Measurements from ENCODE around the gene PRKN. TPM values are rescaled to one million over a fixed set of nuclear protein-coding genes. Genes with fewer than 3 reads are reported as not detected.

PRKN gene
- total RNA-seq, 2 experiments from 2014 or later, result 0.63 TPM; not detected in 1

DNA sequence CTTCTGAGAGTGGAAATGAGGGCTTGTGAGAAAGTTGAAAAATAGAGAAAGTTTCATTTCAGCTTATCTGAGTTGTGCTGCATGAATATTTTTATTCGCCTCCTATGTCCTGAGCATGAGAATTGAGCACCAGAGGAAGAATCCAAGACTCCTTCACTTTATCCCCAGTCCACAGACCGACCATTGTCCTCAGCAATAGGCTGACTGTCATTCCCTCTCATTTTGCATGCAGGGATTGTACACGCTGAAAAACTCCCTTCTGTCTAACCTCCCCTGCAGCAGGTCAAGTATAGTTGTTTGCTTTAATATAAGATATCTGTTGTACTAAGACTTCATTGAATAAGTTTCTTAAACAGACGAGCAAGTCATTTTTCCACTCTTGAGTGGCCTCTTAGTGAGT is 437.6 kb downstream of the PRKN start:
- H3K4me1 Mint-ChIP-seq (ENCODE audit: low read depth), result no peaks in the 10 kb centered on the region
- H3K9me3 Mint-ChIP-seq (ENCODE audit: insufficient read depth), result peaks cover 16% of the 10 kb centered on the region
- DNase-seq (no peak), ATAC-seq (no peak)
- no peak overlapping the region for H3K27ac Mint-ChIP-seq
- H3K4me3 Mint-ChIP-seq, result no peak overlapping the region
- no peaks in the 10 kb centered on the region for H3K36me3 Mint-ChIP-seq (ENCODE audit: low read depth)
- CTCF ChIA-PET, result no interaction called here
- H3K27me3 Mint-ChIP-seq (ENCODE audit: low read depth), result no peaks in the 10 kb centered on the region
- POLR2A ChIA-PET, result no interaction called here

GRCh38 chr6:162273986-162274385 is 453.6 kb downstream of the PRKN start:
- H3K36me3 Mint-ChIP-seq (ENCODE audit: low read depth), result no peaks in the 10 kb centered on the region
- ChIA-PET CTCF (no interaction called here), POLR2A (no interaction called here)
- ATAC-seq (no peak), DNase-seq (no peak)
- no peak overlapping the region for H3K4me3 Mint-ChIP-seq
- H3K27ac Mint-ChIP-seq, result no peak overlapping the region
- H3K4me1 Mint-ChIP-seq (ENCODE audit: low read depth), result no peaks in the 10 kb centered on the region
- H3K9me3 Mint-ChIP-seq (ENCODE audit: insufficient read depth), result no peaks in the 10 kb centered on the region
- no peaks in the 10 kb centered on the region for H3K27me3 Mint-ChIP-seq (ENCODE audit: low read depth)

DNA sequence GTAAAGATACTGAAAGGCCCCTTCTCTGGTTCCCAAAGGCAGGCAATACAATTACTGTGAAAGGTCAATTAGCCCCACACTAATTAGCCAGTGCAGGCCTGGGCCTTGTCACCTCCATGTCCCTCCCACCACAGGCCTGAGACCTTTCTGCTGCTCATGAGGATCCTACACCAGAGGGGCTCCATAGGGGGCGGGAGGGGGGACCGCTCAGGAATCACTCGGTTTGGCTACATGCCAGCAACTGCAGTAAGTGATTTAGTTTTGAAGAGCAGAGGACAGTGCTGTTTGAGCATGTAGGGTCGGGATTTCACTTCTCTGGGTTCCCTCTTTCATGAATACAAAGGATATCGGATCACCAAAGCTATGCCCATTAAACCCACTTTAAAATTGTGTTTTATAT is 455.6 kb downstream of the PRKN start:
- ATAC-seq, result no peak
- Mint-ChIP-seq H3K27ac (no peak overlapping the region), H3K4me1 (ENCODE audit: low read depth) (no peaks in the 10 kb centered on the region), H3K27me3 (ENCODE audit: low read depth) (no peaks in the 10 kb centered on the region), H3K36me3 (ENCODE audit: low read depth) (no peaks in the 10 kb centered on the region), H3K9me3 (ENCODE audit: insufficient read depth) (no peaks in the 10 kb centered on the region), H3K4me3 (no peak overlapping the region)
- no peak for DNase-seq
- ChIA-PET POLR2A (no interaction called here), CTCF (no interaction called here)

DNA sequence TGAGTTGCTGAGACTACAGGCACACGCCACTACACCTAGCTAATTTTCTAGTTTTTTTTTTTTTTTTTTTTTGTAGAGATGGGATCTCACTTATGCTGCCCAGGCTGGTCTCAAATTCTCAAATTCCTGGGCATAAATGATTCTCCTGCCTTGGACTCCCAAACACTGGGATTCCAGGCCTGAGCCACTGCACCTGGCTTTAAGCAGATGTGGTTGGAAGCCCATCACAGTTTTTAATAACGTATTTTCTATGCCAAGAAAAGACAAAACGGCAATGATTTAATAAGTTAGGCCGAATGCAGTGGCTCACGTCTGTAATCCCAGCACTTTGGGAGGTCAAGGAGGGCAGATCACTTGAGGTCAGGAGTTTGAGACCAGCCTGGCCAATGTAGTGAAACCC is 456.6 kb downstream of the PRKN start:
- Mint-ChIP-seq H3K4me1 (ENCODE audit: low read depth) (no peaks in the 10 kb centered on the region), H3K9me3 (ENCODE audit: insufficient read depth) (no peaks in the 10 kb centered on the region), H3K4me3 (no peak overlapping the region), H3K27me3 (ENCODE audit: low read depth) (no peaks in the 10 kb centered on the region), H3K27ac (no peak overlapping the region), H3K36me3 (ENCODE audit: low read depth) (no peaks in the 10 kb centered on the region)
- ATAC-seq, result no peak
- ChIA-PET CTCF (no interaction called here), POLR2A (no interaction called here)
- DNase-seq, result no peak

DNA sequence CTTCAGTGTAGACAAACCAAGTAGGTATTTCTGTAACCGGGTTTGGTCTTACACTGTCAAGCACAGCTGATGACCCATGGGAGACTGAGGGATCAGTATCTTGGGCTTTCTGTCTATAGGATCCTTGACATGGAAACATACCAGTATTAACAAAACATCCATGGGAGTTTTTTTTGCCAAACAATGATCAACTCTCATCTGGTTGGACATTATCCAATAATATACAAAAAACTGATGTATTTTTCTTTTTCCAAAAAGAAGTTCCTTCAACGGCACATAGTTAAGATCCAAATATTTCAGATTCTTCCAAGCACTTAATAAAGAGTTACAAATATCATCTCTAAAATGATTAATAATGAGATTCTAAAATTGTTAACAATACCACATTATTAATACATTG is 459.9 kb downstream of the PRKN start:
- ChIA-PET POLR2A (no interaction called here), CTCF (no interaction called here)
- Mint-ChIP-seq H3K4me3 (no peak overlapping the region), H3K4me1 (ENCODE audit: low read depth) (no peaks in the 10 kb centered on the region), H3K27ac (no peak overlapping the region), H3K27me3 (ENCODE audit: low read depth) (no peaks in the 10 kb centered on the region), H3K9me3 (ENCODE audit: insufficient read depth) (peaks cover 3% of the 10 kb centered on the region), H3K36me3 (ENCODE audit: low read depth) (no peaks in the 10 kb centered on the region)
- DNase-seq (no peak), ATAC-seq (no peak)

- ATAC-seq, result no peak
- no peak for DNase-seq
- no peak overlapping the region for H3K27ac Mint-ChIP-seq
- ChIA-PET CTCF (no interaction called here), POLR2A (no interaction called here)
- H3K4me3 Mint-ChIP-seq, result no peak overlapping the region
- no peaks in the 10 kb centered on the region for H3K4me1 Mint-ChIP-seq (ENCODE audit: low read depth)
- H3K27me3 Mint-ChIP-seq (ENCODE audit: low read depth), result no peaks in the 10 kb centered on the region
- H3K36me3 Mint-ChIP-seq (ENCODE audit: low read depth), result no peaks in the 10 kb centered on the region
- H3K9me3 Mint-ChIP-seq (ENCODE audit: insufficient read depth), result peaks cover 3% of the 10 kb centered on the region
These were observed 460.4 kb downstream of the PRKN start for GRCh38 chr6:162267126-162267525.

DNA sequence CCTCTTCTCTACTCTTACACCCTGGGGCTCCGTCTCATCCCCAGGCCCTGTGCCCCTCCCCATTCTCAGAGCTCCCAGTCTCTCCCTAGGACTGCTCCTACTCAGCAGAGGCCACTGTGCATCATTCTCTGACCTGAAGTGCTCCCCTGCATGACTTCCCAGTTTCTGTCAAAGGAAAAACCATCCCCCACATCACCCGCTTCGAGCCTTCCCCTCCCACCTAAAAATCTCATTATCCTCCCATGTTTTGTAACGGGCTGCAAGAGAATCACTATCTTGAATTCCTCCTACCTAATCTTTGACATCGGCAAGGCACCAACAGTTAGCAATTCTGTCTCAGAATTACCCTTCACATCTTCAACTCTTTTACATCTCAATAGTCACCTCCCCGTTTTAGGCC is 463.0 kb downstream of the PRKN start:
- no peak for ATAC-seq
- Mint-ChIP-seq H3K27me3 (ENCODE audit: low read depth) (no peaks in the 10 kb centered on the region), H3K4me3 (no peak overlapping the region), H3K9me3 (ENCODE audit: insufficient read depth) (peaks cover 3% of the 10 kb centered on the region), H3K36me3 (ENCODE audit: low read depth) (no peaks in the 10 kb centered on the region), H3K27ac (no peak overlapping the region), H3K4me1 (ENCODE audit: low read depth) (no peaks in the 10 kb centered on the region)
- DNase-seq, result no peak
- ChIA-PET POLR2A (no interaction called here), CTCF (no interaction called here)

DNA sequence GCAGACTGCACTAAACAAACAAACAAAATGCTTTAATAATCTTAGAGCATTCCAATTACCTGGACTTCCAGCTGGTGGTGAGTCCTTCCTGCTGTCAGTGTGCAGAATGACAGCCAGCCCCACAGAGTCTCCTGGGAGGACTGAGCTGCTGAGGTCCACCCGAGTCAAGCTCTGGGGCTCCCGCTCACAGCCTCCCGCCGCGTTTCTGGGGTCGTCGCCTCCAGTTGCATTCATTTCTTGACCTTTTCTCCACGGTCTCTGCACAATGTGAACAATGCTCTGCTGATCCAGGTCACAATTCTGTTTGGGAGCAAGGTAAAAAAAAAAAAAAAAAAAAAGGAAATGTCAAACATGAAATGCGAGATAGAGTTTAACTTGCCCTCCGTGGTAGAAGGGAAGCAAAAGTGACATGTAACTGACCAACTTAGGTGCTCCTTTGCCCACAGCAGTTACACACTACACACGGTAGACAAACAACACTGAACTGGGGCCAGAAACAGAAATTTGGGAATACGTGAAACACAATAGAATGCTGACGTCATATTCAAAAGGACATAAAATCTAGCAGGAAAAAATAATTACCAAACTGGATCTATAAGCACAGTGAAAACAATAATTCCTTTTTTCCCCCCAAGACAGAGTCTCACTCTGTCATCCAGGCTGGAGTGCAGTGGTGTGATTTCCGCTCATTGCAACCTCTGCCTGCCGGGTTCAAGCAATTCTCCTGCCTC is 464.9 kb downstream of the PRKN start:
- ATAC-seq, result no peak
- Mint-ChIP-seq H3K36me3 (ENCODE audit: low read depth) (no peaks in the 10 kb centered on the region), H3K4me3 (no peak overlapping the region), H3K9me3 (ENCODE audit: insufficient read depth) (peaks cover 3% of the 10 kb centered on the region), H3K4me1 (ENCODE audit: low read depth) (no peaks in the 10 kb centered on the region), H3K27ac (no peak overlapping the region), H3K27me3 (ENCODE audit: low read depth) (no peaks in the 10 kb centered on the region)
- POLR2A ChIA-PET, result no interaction called here
- CTCF ChIA-PET, result no interaction called here
- no peak for DNase-seq

GRCh38 chr6:162261598-162261997 is 466.0 kb downstream of the PRKN start:
- Mint-ChIP-seq H3K27me3 (ENCODE audit: low read depth) (no peaks in the 10 kb centered on the region), H3K36me3 (ENCODE audit: low read depth) (no peaks in the 10 kb centered on the region), H3K27ac (no peak overlapping the region), H3K9me3 (ENCODE audit: insufficient read depth) (peaks cover 3% of the 10 kb centered on the region), H3K4me3 (no peak overlapping the region), H3K4me1 (ENCODE audit: low read depth) (no peaks in the 10 kb centered on the region)
- ChIA-PET CTCF (no interaction called here), POLR2A (no interaction called here)
- DNase-seq, result no peak
- no peak for ATAC-seq

GRCh38 chr6:162260027-162260426 is 467.5 kb downstream of the PRKN start:
- Mint-ChIP-seq H3K9me3 (ENCODE audit: insufficient read depth) (peaks cover 3% of the 10 kb centered on the region), H3K36me3 (ENCODE audit: low read depth) (no peaks in the 10 kb centered on the region), H3K27me3 (ENCODE audit: low read depth) (no peaks in the 10 kb centered on the region), H3K27ac (no peak overlapping the region), H3K4me1 (ENCODE audit: low read depth) (no peaks in the 10 kb centered on the region), H3K4me3 (no peak overlapping the region)
- ATAC-seq (no peak), DNase-seq (no peak)
- ChIA-PET POLR2A (no interaction called here), CTCF (no interaction called here)

- ATAC-seq (no peak), DNase-seq (no peak)
- POLR2A ChIA-PET, result no interaction called here
- Mint-ChIP-seq H3K4me1 (ENCODE audit: low read depth) (no peaks in the 10 kb centered on the region), H3K27ac (no peak overlapping the region), H3K4me3 (no peak overlapping the region), H3K27me3 (ENCODE audit: low read depth) (no peaks in the 10 kb centered on the region), H3K9me3 (ENCODE audit: insufficient read depth) (peaks cover 3% of the 10 kb centered on the region), H3K36me3 (ENCODE audit: low read depth) (no peaks in the 10 kb centered on the region)
- CTCF ChIA-PET, result no interaction called here
These were observed 468.9 kb downstream of the PRKN start for GRCh38 chr6:162258647-162259046.

GRCh38 chr6:162256361-162256760 is 471.2 kb downstream of the PRKN start:
- Mint-ChIP-seq H3K9me3 (ENCODE audit: insufficient read depth) (no peaks in the 10 kb centered on the region), H3K27me3 (ENCODE audit: low read depth) (no peaks in the 10 kb centered on the region), H3K36me3 (ENCODE audit: low read depth) (no peaks in the 10 kb centered on the region), H3K27ac (no peak overlapping the region), H3K4me3 (no peak overlapping the region), H3K4me1 (ENCODE audit: low read depth) (no peaks in the 10 kb centered on the region)
- DNase-seq (no peak), ATAC-seq (no peak)
- POLR2A ChIA-PET, result no interaction called here
- CTCF ChIA-PET, result no interaction called here

GRCh38 chr6:162251257-162251656 is 476.3 kb downstream of the PRKN start:
- Mint-ChIP-seq H3K36me3 (ENCODE audit: low read depth) (no peaks in the 10 kb centered on the region), H3K27ac (no peak overlapping the region), H3K4me1 (ENCODE audit: low read depth) (no peaks in the 10 kb centered on the region), H3K4me3 (no peak overlapping the region), H3K27me3 (ENCODE audit: low read depth) (no peaks in the 10 kb centered on the region), H3K9me3 (ENCODE audit: insufficient read depth) (no peaks in the 10 kb centered on the region)
- ChIA-PET CTCF (no interaction called here), POLR2A (no interaction called here)
- DNase-seq (no peak), ATAC-seq (no peak)

All from activated CD8-positive, alpha-beta T cell treated with anti-CD3 and anti-CD28 coated beads, Interleukin-2, amount 10 ng/mL, durations not matched to agents 7 days and 5 days (primary cell).